Left lung (tissue), 10 donors: ENCODE measurements around the gene LRP5. TPM values are rescaled to one million over a fixed set of nuclear protein-coding genes. Genes with fewer than 3 reads are reported as not detected.

ENCODE experiments used
- ATAC-seq: fragments of 200-7000 bp; cut with Tn5 transposase; one replicate; pipeline ENCODE4 v1.9.1; 2020; ENCODE audit warnings: moderate library complexity
- DNase-seq, 4 donors: peaks; one replicate each; pipeline ENCODE4 v3.0.0-alpha.2; 2013 to 2020
- H3K27ac ChIP-seq, 2 donors: fragments of 200-600 bp; sonication (generic) in 1 of 2; one replicate each; pipeline versions ENCODE4 v1.5.0 to v1.8.0; 2020 to 2021
- H3K27me3 ChIP-seq, 2 donors: fragments of 200-600 bp; sonication (generic) in 1 of 2; one replicate each; pipeline versions ENCODE4 v1.5.0 to v1.8.0; 2020 to 2021
- H3K36me3 ChIP-seq, 2 donors: fragments of 200-600 bp; sonication (generic) in 1 of 2; one replicate each; pipeline versions ENCODE4 v1.5.0 to v1.8.0; 2020 to 2021
- H3K4me1 ChIP-seq, 2 donors: fragments of 200-600 bp; one replicate each; pipeline ENCODE4 v1.8.0; 2021
- H3K4me3 ChIP-seq, 2 donors: fragments of 200-600 bp; sonication (generic) in 1 of 2; one replicate each; pipeline versions ENCODE4 v1.5.0 to v1.8.0; 2020 to 2021; ENCODE audit warnings: mild to moderate bottlenecking in 1 of 2
- H3K9me3 ChIP-seq, 2 donors: fragments of 200-600 bp; sonication (generic) in 1 of 2; one replicate each; pipeline versions ENCODE4 v1.5.0 to v1.8.0; 2020 to 2021
- intact Hi-C, 2 donors: fragments of 100-400 bp; cut with DNase I; formaldehyde crosslinking; loops; one replicate each; pipeline versions ENCODE4 v1.11.2 to v1.14.2; 2022
- polyA plus RNA-seq, 6 donors: library from polyadenylated mRNA; unstranded; fragments of 120-200 nt; gene quantifications; one replicate each; pipeline ENCODE4 v1.2.1, GENCODE V29; 2013; ENCODE audit not compliant: insufficient read length in 6 of 6
- total RNA-seq, 2 donors: library from RNA; stranded (reverse); fragmentation: NEBNext Ultra II Directional; extraction: Animal tissue kit (Norgen Biotek cat#: 25700); gene quantifications; one replicate each; pipeline ENCODE4 v1.2.1, GENCODE V29; 2021
- TF ChIP-seq, protein P1 (sequence below), 2 donors: fragments of 200-600 bp; sonication (generic) in 1 of 2; IDR thresholded peaks; one replicate each; pipeline versions ENCODE4 v1.5.0 to v1.8.0; 2021; ENCODE audit warnings: antibody characterized with exemption in 2 of 2
- donor health status: DM: no; HTN: yes; CAD: no.
- donor health status: DM: no; HTN: no; CAD: no.

LRP5 gene
- total and polyA plus RNA-seq, 8 donors: 48.9 to 71.9 (median 57.4) TPM

- Histone ChIP-seq H3K27me3 (no peaks in the 10 kb centered on the region), H3K9me3 (no peaks in the 10 kb centered on the region), H3K4me3 (no peak overlapping the region), H3K36me3 (peaks cover 0 to 6% of the 10 kb centered on the region in 2 donors), H3K4me1 (peaks cover 7 to 48% of the 10 kb centered on the region in 2 donors), H3K27ac (no peak overlapping the region)
- DNase-seq: no peak
- intact Hi-C loops: no loop called here
- TF ChIP-seq, protein P1, sequence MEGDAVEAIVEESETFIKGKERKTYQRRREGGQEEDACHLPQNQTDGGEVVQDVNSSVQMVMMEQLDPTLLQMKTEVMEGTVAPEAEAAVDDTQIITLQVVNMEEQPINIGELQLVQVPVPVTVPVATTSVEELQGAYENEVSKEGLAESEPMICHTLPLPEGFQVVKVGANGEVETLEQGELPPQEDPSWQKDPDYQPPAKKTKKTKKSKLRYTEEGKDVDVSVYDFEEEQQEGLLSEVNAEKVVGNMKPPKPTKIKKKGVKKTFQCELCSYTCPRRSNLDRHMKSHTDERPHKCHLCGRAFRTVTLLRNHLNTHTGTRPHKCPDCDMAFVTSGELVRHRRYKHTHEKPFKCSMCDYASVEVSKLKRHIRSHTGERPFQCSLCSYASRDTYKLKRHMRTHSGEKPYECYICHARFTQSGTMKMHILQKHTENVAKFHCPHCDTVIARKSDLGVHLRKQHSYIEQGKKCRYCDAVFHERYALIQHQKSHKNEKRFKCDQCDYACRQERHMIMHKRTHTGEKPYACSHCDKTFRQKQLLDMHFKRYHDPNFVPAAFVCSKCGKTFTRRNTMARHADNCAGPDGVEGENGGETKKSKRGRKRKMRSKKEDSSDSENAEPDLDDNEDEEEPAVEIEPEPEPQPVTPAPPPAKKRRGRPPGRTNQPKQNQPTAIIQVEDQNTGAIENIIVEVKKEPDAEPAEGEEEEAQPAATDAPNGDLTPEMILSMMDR (IDR thresholded peaks at IDR 0.05): no peak
- ATAC-seq: no peak
Measured at GRCh38 chr11:68480193-68480592, 167.8 kb downstream of the LRP5 start.

DNA sequence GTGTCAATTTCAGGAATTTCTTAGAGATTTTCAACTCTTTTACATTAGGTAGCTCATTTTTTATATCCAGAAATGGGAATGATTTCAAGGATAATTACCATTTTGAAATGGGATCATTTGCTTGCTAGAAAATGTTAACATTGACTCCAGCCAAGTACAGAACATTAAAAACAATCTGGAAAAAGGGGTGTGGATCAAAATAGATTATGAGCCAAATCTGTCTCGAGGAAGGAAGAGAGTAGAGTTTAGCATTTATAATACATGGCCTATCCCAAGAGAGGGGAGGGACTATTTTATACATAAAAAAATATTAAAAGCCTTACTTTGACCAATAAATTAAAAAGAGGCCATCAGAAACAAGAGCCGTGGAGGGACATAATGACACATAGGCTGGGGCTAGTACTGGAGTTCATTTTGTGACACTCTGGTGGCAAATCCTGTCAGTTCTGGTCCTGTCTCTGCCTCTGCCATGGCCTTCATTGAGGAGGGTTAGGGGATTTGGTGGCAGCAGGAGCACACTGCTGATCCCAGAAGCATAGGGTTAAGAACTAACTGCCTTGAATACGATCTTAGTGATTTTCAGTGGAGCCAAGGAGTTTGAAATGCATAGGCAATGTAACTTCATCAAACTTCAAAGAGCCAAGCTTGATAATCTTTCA, 168.6 kb downstream of the LRP5 start:
- Histone ChIP-seq H3K36me3 (peaks cover 0 to 6% of the 10 kb centered on the region in 2 donors), H3K4me1 (peaks cover 7 to 48% of the 10 kb centered on the region in 2 donors), H3K27me3 (no peaks in the 10 kb centered on the region), H3K27ac (no peak overlapping the region), H3K9me3 (no peaks in the 10 kb centered on the region), H3K4me3 (no peak overlapping the region)
- TF ChIP-seq, protein P1 (IDR thresholded peaks at IDR 0.05): no peak
- peak; percentile 12 for ATAC-seq
- DNase-seq: peak in 1 of 4 donors; percentile 39
- intact Hi-C loops: no loop called here

GRCh38 chr11:68481579-68482240, 169.3 kb downstream of the LRP5 start:
- intact Hi-C loops: no loop called here
- H3K36me3 ChIP-seq: peaks cover 0 to 6% of the 10 kb centered on the region in 2 donors
- H3K4me3 ChIP-seq: no peak overlapping the region
- no peaks in the 10 kb centered on the region for H3K27me3 ChIP-seq
- H3K4me1 ChIP-seq: peaks cover 7 to 49% of the 10 kb centered on the region in 2 donors
- no peaks in the 10 kb centered on the region for H3K9me3 ChIP-seq
- ATAC-seq: peak; percentile 49
- H3K27ac ChIP-seq: no peak overlapping the region
- TF ChIP-seq, protein P1 (IDR thresholded peaks at IDR 0.05): no peak
- no peak for DNase-seq

- DNase-seq (no peak), ATAC-seq (no peak)
- Histone ChIP-seq H3K4me3 (no peak overlapping the region), H3K4me1 (peaks cover 3 to 35% of the 10 kb centered on the region in 2 donors), H3K27ac (no peak overlapping the region), H3K36me3 (no peaks in the 10 kb centered on the region), H3K9me3 (no peaks in the 10 kb centered on the region), H3K27me3 (no peaks in the 10 kb centered on the region)
- intact Hi-C loops: no loop called here
- TF ChIP-seq, protein P1 (IDR thresholded peaks at IDR 0.05): no peak
Measured at GRCh38 chr11:68488623-68489022, 176.2 kb downstream of the LRP5 start.

DNA sequence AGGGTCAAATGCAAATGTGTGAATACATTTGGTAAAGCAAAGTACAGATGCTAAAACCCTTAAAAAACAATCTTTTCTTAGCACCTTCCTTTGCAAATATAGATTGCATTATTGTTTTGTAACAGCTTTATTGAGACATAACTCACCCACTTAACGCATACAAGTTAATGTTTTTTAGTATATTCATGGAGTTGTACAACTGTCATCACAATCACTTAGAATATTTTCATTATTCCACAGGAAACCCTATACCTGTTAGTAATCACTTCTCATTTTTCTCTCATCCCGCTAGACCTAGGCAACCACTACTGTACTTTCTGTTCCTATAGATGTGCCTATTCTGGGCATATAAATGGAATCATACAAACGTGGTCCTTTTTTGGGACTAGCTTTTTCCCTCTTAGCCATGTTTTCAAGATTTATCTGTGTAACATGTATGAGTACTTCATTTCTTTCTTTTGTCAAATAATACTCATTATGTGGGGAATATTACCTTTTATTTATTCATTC, 182.9 kb downstream of the LRP5 start:
- H3K36me3 ChIP-seq: no peaks in the 10 kb centered on the region
- peaks cover 18 to 68% of the 10 kb centered on the region in 2 donors for H3K4me1 ChIP-seq
- TF ChIP-seq, protein P1 (IDR thresholded peaks at IDR 0.05): no peak
- no peak for DNase-seq
- no peak overlapping the region for H3K27ac ChIP-seq
- H3K4me3 ChIP-seq: no peak overlapping the region
- H3K27me3 ChIP-seq: no peaks in the 10 kb centered on the region
- H3K9me3 ChIP-seq: no peaks in the 10 kb centered on the region
- intact Hi-C loops: no loop called here
- ATAC-seq: no peak
